SHP77 treated with DMSO at 0.1 percent for 48 hours (cell line): ENCODE data around the gene SYNE2.

Source experiments
- DNase-seq: peaks from one replicate; lab custom pipeline; 2025; lab: John Stamatoyannopoulos, UW

SYNE2 gene

DNA sequence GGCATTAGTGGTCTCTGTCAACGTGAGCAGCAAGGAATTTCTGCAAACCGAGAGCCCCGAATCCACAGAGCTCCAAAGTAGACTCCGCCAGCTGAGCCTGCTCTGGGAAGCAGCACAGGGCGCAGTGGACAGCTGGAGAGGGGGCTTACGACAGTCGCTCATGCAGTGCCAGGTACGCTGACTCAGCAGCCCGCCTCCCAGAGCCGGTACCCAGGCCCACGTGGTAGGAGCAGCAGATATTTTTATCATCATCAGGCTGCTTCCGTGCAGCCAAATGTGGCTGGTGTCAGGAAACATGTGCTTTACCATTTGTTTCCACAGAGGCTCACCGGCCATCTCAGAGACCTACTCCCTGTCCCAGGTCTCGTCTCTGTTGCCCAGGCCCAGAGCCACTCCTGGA lies 367.7 kb downstream of the SYNE2 start:
- no peak for DNase-seq

DNA sequence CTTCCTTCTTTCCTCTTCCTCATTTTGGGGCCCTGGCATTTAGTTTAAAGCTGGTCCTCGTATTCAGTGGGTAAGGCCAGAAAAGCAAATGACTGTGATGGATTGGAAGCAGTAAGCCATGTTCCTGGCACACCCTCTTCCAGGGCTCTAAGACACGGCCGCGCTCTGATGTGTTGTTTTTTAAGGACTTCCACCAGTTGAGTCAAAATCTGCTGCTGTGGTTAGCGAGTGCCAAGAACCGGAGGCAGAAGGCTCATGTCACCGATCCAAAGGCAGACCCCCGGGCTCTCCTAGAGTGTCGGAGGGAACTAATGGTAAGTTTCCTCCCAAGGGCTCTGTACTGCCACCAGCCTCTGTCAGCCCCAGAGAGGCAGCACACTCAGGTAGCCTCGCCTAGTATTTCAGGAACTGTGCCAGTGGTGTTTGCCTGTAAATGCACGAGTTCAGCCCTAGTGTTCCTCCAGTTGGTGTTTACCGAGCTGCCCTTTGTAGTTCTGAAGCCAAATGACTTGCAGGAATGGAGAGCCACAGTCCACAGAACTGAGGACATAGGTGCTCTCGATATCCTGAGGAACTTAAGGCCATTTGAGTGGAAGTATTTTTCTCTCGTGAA lies 368.7 kb downstream of the SYNE2 start:
- no peak for DNase-seq

DNA sequence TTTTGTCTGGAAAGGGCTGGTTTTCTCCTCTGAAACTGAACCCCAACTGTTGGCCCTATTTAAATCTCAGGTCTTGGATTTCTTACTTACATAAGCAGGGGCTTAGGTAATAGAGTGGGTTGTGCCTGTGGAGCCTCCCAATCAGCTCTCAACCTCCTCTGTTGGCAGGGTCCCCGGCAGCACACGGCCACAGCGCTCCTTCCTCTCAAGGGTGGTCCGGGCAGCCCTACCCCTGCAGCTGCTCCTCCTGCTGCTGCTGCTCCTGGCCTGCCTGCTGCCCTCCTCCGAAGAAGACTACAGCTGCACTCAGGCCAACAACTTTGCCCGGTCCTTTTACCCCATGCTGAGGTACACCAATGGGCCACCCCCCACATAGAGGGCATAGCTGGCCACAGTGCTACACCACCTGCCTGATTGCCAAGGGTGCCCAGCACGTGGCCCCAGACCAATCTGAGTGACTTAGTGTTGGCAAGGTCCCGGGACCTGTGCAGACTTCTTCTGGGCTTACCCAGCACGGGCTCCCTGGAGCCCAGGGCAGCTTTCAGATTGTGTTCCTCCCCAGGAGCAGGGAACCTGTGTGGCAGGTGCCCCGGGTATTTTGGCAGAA lies 372.4 kb downstream of the SYNE2 start:
- DNase-seq, result no peak

DNA sequence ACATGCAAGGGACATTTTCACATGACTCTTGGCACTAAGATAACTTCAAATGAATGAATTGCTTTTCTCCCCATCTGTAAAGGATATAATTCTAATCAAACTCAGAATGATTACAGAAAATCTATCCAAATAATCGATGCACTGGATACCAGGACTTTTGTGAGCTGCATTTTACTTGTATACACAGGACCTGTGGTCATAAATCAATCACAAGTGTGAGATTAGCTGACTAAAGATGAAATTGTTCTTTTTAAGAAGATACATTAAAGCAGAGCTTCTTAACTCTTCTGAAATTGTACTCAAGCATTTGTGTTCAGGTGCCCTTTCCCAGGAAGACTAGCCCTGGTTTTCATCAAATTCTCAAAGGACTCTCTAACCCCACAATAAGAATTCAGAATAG lies 375.1 kb downstream of the SYNE2 start:
- no peak for DNase-seq

DNA sequence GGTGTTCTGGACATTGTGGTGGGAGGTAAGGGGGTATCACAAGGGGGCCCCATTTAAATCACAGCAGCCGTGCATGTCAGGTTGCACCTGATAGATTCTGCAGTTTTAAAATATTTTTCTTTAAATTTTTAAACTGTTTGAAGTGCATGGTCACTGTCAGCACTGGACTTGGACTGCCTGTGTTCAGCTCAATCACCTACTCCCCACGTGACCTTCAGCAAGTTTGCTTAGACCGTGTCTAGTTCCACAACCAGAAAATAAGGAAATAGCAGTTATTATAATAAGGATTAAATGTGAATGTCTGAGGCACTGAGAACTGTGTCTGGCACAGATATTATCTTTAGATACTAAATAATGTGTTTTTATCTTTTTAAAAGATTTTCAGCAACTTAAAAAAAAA lies 376.7 kb downstream of the SYNE2 start:
- DNase-seq, result no peak

DNA sequence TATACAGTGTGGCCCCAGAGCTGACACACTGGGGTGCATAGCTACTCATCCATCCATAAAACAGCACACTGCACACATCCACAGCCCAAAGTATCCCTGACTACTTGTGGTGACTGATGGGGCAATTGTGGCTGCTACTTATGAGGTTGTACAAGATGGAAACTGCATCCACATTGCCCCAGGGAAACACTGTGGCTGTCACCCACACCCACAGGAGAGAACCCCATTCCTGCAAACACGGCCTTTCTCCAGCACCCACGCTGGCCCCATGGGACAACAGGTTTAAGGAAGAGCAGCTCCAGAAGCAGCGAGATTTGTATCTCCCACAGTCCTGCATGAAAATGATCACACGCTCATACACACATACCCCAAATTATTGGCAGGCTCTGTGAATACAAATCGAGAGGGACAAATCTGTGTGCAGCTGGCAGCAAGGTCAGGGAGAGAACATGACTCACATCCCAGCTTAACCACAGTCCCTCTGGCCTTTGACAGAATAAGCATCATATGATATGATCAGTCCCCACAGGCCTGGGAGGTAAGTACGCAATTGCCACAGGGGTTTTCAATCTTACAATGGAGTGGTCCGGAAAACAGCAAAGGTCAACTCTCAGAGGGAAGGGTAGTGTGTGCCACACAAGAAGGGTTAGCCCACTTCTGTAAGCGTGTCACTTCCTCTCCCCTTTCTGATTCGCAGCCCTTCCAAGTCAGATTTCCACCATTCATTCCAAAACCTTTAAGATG lies 379.5 kb downstream of the SYNE2 start:
- DNase-seq, result no peak

DNA sequence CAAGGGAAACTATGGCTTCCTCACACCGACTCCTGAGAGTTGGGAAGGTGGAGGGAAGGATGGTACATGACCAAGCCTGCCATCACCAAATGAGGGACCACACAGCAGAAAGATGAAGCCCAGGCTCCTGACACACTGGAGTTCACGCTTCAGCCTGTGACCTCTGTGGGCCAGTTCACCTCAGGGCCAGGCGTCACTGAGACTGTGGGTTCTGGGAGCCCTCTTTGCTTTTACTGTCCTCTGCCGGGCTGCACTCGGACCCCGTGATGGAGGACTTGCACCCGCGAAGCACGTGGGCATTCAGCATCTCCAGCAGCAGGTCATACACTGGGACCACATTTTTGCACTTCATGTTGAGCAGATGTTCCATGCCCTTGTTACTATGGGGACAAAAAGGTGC lies 380.1 kb downstream of the SYNE2 start:
- DNase-seq, result no peak

DNA sequence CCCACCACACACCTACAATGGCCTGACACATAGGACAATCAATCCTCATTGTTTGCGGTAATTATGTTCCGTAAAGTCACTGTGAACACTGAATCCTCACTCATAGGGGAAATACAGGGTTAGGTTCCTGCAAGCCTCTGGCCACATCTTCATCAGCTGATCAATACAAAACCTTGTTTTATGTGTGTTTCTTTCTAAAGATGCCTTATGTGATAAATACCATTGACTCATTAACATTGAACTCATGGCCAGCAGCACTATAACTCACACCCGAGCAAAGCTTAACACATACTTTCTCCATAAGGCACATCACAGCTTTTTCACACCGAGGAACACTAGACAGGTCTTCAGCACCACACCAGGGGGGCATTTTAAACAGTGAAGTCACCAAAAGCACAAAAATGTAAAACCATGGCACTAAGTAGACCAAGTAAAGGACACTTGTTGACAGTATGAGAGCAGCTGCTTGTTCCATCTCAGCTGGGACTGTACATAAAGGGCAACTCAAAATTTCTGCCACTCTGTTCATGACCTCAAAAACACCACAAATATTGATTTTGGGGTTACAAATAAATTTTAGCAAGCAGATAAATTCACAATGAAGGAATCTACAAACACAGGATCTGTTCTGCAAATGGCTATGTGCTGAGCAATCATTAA lies 380.9 kb downstream of the SYNE2 start:
- no peak for DNase-seq

DNA sequence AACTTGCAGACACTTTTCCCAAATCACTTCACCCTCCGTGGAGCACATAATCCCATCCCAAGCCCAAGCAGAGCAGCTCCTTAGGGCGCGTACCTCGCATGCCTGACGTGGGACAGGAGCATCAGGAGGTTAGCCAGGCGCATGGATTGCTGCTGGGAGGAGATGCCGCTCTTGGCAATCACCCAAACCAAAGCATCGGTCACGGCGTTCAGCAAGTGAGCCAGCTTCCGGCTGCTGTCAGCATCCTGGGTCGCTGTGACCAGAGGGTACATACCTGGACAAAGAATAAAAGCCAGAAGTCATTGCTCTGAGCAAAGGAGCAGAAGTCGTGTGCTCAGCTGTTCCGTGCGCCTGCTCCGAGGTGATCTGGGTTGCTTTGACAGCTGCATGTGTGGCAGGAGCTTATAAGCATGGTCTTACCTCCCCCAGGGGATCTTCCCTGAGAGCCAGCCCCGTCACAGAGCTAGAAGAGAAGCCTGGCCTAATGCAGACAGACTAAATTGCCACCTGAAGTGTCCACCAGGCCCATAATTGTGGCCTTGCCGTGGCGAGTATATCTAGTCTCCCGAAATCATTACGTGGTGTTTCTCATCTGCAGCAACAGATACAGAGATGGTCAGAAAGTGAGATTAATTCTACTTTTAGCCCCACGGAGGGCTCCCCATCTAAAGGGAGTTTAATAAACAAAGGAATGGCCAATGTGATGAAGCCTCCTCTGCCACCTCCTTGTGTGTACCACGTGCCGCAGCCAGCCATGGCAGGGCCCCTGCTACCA lies 382.3 kb downstream of the SYNE2 start:
- DNase-seq, result peak; percentile 8

DNA sequence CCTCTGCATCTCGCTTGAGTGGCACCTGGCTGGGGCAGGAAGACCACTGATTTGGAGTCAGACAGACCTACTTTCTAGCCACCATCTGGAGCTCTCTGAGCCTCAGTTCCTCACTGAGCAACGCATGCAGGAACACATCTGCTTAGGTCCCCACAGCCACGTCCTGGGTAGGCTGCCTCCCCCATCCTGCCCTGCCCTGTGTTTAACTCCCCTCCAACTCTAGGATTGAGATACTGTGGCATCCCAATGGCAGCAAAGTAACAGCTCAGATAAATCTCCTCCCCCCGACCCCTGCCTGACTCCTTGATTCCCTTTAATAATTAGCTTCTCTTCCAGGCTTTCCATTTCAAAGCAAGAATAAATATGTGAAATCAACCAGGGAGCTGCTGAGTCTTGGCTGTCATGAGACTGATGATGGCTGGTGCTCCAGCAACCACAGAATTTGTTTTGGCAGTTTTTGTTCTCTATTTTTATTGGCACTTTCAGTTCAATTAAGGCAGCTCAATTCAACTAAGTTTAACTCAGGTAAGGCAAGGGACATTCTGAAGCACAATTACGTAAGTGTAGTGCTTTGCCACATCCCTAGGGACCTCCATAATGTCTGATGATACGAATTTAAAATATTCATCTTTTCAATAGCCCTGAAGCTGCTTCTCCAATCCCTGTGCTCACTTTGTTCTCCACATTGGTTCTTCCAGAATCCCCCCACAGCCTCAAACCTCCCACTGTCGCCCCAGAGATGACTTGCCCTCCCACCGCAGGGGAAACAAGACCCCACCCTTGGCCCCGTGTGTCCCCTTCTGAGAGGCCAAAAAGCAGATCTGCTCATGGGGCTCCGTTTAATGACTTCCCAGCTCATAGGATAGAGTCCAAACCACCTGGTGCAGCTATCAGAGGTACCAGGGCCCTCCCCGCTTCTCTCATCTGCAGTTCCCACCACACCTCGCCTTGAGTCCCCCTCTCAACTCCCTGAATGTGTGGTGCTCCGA lies 383.1 kb downstream of the SYNE2 start:
- DNase-seq, result no peak

DNA sequence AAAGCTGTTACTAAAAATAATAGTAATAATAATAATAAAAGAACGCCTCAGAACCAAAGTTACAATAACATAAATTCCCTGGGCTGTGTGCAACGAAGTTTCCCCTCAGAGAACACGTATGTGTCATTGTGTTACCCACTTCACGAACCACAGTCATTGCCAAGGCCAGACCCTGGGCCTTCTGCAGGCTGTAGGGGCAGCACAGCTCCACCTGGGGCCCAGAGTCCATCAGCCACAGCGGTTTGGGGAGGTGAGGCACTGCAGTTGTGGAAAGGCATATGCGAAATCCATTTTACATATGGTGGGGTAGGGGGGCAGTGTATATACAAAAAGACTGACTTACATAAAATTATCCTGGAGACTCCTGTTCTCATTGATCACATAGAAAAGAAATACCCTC lies 385.2 kb downstream of the SYNE2 start:
- no peak for DNase-seq

DNA sequence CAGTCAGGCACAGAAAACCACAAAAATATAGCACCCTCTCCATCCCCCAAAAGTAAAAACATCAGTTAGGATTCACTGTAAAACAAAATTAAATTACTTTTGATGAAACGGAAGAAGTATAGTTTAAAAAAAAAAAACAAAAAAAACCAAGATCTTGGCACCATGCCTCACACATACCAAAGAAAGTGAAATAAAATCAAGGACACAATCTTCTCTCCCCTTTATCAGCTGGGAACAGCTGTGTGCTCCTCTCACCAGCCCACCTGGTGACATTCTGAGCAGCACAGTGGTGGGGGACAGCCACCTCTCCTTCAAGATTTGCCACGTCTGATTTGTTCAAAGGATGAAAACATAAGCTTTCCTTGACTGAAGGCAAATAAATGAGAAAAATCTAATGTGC lies 385.8 kb downstream of the SYNE2 start:
- no peak for DNase-seq

DNA sequence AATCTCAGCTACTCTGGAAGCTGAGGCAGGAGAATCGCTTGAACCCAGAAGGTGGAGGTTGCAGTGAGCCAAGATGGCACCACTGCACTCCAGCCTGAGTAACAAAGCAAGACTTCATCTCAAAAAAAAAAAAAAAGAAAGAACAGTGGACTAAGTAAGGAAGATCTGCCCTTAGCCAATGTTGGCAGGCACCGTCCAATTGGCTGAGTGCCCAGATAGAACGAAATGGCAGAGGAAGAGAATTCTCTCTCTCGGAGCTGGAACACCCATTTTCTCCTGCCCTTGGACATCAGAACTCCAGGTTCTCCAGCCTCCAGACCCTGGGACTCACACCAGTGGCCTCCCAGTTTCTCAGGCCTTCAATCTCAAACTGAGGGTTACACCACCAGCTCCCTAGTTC lies 391.5 kb downstream of the SYNE2 start:
- DNase-seq, result no peak

DNA sequence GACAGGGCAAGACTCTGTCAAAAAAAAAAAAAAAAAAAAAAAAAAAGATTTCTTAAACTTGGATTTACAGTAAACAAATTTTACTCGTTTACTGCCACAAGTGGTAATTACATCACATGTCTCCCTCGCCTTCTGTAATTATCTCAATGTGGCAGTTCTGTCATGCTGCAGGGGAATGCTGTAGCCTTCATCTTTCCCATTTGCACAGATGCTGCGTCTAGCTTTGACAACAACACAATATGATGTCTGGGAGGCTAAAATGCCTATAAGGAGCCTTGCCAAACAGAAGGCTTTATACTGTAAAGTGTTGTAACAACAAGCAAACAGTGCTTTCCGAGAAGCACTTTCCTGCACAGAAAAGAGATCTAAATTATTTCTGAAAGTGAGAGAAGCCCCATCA lies 392.7 kb downstream of the SYNE2 start:
- no peak for DNase-seq

DNA sequence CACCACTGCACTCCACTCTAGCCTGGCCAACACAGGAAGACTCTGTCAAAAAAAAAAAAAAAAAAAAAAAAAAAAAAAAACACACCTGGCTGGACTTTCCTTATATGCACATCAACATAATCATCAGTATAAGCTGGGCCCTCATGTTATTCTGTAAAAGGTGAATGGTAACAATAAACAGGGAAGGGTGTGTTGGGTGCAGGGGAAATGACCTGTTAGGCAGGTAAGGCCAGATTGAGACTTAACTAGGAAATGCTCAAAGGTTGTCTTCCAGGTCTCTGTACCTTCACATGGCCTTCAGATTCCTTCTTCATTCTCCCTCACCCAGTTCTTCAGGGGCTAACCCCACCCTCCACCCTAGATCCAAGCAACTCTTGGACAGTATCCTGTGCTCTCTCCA lies 393.9 kb downstream of the SYNE2 start:
- no peak for DNase-seq

DNA sequence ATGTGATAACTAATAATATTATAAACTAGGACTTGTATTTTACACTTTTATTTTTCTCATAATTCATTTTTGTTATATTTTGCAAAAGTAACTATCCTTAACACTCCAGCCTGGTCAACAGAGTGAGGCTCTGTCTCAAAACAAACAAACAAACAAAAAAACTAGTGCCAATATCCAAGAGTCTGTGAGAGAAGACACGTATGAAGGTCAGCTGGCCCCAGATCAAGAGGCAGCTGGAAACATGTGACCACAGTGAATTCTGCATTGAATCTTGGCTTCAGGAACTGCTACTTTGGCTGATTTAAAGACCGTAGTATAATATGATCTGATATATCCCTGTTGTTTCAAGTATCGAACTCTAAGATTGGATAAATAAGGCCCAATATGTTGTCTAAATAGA lies 394.4 kb downstream of the SYNE2 start:
- DNase-seq, result no peak

DNA sequence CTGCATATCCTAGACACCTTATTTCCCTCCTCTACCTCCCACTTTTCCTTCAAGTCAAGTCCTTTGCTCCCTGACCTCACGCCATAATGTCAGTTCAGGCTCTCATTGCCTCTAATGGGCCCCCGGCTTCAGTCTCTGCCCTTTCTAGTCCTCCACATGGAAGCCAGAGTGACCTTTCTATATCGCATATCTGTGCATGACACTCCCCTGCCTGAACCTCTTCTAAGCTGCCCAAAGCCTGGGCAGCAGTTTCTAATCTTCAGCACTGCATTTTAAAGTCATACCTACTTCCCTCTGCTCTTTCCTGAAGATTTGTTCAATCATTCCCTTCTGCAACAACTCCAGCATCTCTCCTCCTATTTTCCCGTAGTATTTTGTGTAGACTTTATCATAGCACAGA lies 395.9 kb downstream of the SYNE2 start:
- no peak for DNase-seq

DNA sequence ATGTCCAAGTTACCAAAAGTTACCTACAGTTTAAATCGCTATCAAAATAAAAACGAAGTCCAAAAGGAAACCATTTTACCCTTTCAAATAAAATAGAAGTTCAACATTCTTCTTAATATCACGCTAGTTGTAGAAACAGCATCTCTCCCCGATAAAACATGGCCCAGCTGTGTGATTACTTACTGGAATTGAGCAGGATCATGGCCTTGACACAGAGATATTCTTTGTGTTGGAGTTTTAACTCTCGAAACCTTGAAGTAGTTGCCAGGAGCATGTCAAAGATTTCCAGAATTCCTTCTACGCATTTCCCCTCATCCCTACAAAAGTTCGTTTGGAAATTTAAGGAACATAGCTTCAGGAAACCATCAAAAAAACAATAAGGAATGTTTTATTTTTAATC lies 396.6 kb downstream of the SYNE2 start:
- no peak for DNase-seq

DNA sequence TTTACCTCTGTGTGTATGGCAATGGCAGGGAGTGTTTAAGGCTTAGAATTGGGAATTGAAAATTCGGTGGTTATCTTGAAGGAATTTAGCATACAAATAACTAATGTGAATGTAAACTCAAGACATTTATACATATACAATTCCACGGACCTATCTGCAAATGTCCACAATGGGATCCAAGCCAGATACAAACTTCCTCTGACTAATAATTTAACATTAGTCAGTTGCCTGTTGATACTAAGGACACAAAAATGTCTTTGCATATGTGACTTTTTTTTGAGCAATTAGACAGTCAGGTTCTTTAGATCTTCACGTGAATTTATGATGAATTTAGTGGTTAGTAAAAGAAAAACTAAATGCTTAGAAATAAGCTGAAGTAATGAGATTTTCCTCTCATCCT lies 400.9 kb downstream of the SYNE2 start:
- DNase-seq, result no peak

DNA sequence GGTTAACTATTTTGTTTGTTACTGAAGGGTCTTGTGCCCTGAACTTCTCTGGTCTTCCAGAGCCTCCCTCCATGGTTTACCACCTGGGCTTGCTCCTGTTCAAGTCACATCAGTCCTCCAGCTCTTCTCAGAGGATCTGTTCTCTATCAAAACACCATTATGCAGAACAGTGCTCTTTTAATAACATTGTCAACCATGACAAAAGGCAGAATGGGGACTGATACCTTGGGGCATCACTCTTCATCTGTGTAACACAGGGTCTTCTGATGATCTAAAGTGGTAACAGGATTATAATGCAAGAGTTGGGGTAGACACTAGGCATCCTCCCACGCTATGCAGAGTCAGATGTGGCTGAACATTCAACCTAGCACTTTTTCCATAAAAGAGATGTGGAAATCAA lies 403.0 kb downstream of the SYNE2 start:
- no peak for DNase-seq

DNA sequence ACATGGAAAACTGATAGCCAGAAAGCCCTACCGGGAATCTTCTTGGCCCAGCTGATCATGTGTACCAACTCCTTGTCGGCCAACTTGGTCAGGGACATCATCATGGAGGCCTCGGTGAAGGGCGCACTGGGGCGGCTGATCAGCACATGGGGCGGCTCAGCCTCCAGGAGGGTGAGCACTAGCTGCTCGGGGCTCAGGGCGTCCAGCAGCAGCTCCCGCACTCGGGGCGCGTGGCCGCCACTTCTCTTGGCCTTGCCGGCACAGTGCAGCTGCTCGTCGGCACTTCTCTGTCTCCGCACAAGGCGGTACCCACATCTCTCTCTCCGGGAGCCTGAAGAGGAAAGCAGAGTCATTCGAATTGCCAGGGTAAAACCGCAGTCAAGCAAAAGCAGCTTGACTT lies 407.6 kb downstream of the SYNE2 start:
- DNase-seq, result no peak
